Measurements from ENCODE around the gene KCNN3. TPM values are rescaled to one million over a fixed set of nuclear protein-coding genes. Genes with fewer than 3 reads are reported as not detected.

The KCNN3 gene
- total RNA-seq, 2 donors from 2014 or later, result 1.9 to 2.0 TPM

DNA sequence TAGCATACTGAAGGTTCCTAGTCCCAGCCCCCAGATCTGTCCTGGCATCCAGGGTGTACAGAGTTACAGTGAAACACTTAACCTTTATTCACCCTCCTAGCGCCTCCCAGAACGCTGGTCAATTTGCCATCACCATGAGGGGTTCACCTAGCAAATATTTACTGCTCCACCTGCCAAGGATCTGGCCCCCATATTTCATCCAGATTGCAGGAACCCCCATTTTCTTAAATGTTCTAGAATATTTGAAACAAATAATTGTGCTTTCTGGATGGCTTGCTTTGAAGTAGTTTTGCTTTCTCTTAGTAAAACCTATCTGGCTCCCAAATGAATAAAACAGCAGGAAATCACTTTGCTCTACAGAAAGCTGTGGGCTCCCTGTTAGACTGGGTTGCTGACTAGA, 37.7 kb downstream of the KCNN3 start:
- intact Hi-C loops (cut with DNase I), result no loop called here
- no peak for DNase-seq (ENCODE audit: low spot score)

DNA sequence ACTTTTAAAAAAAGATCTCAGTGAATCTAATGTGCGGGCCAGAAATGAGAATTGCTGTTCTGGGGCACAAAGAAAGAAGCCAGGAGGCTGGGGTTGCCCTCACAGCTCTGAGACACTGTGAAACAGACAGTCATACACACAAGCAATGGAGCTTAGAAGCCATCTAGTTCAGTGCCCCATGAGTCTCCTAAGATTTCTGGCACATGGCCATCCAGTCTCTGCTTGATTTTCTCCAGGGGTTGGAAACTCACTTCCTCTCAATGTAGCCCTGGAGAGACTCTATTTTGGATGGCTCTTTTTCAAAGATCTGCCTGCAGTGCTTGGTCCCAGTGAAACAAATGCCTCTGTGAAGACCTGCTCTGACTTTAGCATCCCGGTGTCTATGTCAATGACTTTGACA, 38.6 kb downstream of the KCNN3 start:
- intact Hi-C loops (cut with DNase I), result no loop called here
- no peak for DNase-seq (ENCODE audit: low spot score)

DNA sequence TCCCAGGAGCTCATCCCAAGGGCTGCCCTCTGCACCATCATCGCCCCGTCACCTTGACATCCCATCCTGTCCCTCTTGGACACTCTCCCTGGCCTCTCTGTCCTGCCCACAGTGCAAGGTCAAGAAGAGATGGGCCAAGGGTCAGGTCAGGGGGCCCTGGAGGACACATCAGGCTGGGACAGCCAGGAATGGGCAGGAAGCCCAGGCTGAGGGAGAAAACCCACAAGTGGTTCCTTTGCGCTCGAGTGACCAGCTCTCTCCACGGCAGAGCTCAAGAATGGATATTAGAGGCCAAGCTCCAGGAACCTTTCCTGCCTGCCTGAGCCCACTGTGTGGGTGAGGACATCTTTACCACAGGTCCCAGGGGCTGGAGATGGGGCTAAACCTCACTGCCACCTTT, 41.0 kb downstream of the KCNN3 start:
- intact Hi-C loops (cut with DNase I), result no loop called here
- no peak for DNase-seq (ENCODE audit: low spot score)

DNA sequence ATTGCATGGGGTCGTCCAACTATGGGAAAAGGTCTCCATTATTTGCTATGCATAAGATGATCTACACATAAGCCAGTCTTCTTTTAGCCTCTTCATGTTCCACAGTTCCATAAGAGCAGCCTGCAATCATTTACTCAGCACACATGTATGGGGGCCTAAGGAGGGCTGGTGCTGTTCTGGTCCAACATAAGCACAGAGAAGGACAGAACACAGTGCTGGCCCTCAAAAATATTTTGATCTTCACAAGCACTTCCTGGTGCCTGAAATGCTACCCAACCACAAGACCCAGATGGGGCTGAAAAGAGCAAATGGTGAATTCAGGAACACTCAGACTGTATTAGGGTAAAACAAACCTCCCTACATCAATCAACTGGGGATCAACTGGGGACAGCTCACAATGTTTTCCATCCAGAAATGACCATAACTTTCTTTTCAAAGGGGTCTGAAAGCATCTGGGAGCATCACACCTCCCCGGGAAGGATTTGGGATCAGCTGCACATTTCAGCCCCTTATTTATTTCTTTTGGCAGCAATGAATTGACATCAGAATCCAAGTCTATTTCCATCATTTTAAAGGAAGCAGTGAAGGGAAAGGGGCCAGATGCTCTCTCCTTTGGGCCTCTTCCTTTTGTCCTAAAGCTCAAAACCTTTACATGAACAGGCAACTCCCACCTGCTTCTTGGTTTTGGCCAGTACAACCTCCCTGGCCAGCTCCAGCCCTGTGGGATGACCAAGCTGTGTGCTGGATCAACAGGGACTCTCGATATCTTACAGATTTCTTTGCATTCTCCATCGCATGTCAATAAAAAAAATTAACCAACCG, 45.7 kb downstream of the KCNN3 start:
- DNase-seq (ENCODE audit: low spot score), result no peak
- intact Hi-C loops (cut with DNase I), result no loop called here

DNA sequence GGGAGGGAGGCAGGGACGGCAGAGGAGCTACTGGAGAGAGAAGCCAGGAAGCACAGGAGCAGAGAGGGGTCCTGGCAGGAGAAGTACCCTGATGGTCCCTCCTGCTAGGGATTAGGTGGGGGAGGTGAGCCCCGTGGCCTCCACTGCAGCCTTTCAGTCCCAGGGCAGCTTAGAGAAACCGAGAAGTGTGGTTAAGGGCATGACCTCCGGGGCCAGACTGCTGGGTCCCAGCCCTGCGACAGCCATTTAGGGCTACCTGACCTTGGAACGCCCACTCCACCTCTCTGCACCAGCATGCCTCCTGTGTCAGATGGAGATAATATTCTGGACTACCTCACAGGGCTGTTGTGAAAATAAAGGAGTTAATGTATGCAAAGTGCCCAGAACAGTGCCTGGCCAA, 47.4 kb downstream of the KCNN3 start:
- intact Hi-C loops (cut with DNase I), result no loop called here
- no peak for DNase-seq (ENCODE audit: low spot score)

DNA sequence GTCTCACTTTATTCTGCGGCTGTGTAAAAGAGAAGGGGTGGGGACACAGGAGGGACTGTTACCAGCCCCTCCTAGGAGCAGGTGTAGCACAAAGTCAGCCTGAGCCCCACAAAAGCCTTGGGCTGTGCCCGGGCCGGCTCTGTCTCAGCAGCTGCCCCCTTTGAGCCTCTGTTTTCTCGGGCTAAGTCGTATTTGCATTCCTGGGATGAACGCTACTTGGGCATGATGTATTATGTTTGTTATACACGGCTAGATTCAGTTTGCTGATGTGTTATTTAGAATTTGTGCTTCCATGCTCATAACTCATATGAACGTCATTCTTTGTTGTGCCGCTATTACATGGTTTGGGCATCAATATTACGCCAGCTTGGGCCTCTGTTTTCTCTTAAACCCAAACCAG, 47.8 kb downstream of the KCNN3 start:
- intact Hi-C loops (cut with DNase I), result no loop called here
- DNase-seq (ENCODE audit: low spot score), result no peak

DNA sequence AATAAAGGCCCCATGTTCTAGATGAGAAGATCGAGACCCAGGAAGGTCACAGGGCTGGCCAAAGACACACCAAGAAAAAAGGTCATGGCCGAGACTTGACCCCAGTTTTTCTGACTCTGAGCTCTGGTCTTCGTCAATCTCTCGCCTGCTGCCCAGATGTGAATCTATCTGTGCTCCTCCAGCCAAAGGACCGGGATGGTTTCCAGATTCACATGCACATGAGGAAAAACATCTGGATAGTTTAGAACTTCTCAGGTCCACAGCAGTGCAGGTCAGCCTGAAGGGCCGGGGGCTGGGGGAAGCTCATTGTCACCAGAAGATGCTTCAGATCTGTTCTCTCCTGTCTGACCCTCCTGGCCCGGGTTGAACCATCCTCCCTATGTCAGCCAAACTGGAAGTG, 49.0 kb downstream of the KCNN3 start:
- no peak for DNase-seq (ENCODE audit: low spot score)
- intact Hi-C loops (cut with DNase I), result no loop called here

DNA sequence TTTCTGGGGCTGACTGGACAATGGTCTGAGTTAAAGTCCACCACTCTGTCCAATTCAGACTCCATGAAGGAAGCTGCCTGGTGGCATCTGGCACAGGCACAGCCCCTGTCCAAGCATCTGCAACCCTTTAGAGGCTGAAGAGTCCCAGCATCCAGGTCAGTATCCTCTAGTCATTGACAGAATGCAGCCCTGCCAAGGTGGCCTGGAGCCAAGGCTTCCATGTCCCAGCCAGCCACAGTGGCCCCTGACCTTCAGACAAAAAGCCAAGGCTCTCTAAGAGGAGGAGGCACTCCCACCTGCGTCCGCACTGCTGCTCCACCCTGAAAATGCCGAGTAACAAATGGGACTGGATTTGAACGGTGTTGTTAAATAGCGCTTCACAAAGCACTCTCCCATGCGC, 49.4 kb downstream of the KCNN3 start:
- DNase-seq (ENCODE audit: low spot score), result no peak
- intact Hi-C loops (cut with DNase I), result no loop called here

DNA sequence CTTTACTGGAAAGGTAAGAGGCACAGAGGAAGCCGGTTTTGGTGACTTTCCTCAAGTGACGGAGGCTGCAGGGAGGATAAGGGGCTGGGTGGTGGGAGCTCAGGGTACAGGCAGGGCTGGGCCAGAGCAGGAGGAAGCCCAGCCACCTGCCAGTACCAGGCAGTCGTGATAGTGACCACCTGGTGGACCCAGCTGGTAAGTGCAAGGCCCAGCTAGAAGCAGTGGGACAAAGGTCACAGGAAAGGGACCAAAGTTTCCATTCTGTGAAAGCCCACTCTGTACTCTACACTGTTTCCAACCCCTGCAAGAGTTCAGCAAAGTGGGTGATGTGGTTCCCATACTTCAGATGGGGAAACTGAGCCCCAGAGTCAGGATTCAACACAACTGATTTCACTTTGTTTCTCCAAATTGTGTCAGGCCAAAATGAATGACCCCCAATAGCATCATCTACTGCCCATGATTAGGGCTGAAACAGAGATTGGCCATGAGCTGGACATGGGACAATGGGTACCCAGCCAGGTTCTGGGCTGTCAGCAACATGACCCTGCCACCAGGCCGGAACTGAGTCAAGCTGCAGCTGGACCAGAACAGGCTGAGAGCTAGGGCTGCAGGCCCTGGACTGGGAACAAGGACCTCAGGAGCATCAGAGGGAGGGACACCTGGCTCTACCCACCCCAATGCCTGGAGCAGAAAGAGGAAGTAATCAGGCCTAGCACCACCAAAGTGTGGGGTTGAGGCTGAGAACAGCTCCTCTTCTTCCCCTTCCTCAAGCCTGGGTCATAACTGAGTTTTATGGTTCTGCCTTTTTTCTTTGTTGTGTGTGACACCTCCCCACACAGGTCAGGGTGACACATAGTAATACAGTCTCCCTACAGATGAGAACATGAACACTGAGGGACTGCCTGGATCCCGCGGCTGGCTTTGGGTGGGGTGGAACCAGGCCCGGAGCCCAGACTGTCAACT, 50.2 kb downstream of the KCNN3 start:
- DNase-seq (ENCODE audit: low spot score), result no peak
- intact Hi-C loops (cut with DNase I), result no loop called here

DNA sequence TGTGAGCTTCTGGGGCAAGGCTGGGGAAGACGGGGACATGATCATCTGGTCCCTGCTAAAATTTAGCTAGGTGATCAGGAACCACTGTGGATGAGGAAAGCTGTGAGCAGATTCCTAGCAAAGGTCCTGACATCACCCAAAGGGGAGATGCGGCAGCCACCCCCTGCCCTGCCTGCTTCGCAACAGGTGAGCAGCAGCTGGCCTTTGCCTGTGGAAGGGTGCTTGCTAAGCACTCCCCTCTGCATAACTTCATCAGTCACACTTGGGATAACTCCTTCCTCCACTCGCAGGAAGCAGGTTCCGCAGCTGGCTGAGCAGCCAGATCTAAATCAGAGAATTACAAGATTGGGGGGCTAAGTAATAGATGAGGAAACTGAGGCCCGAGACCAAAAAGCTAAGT, 51.2 kb downstream of the KCNN3 start:
- intact Hi-C loops (cut with DNase I), result no loop called here
- DNase-seq (ENCODE audit: low spot score), result no peak

DNA sequence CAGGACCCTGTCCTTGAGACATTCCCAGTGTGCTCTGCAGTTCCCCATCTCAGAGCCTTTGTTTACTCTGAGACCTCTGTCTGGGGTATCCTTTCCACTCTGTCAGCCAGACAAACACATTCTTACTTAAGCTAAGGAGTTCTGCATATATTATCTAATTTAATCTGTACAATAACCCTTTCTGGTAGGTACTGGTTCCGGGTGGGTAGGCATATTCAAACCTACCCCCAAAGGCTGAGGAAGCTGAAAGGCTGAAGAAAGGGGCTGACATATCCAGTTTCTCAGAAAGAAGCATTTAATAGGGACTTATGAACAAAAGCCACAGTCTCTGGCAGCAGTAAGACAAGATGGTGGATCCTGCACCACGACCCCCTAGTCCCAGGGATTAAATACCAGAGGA, 53.1 kb downstream of the KCNN3 start:
- intact Hi-C loops (cut with DNase I), result no loop called here
- DNase-seq (ENCODE audit: low spot score), result no peak

DNA sequence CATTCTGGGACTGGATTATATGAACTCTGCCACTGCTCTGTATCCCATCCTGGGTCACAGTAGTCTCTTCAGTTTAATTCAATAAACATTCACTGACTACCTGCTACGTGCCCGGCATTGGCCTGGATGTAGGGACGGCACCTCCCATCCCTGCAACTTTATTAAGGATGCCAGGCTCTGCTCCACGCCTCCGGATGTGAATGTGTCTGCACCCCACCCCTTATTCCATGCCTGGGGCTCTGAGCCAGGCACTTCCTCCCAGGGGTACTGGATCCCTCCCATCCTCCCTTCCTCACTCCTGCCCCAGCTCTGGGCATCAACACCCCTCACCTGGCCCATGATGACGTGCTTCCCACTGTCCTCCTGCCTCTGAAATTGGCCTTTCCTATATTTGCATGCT, 53.7 kb downstream of the KCNN3 start:
- no peak for DNase-seq (ENCODE audit: low spot score)
- intact Hi-C loops (cut with DNase I), result no loop called here

DNA sequence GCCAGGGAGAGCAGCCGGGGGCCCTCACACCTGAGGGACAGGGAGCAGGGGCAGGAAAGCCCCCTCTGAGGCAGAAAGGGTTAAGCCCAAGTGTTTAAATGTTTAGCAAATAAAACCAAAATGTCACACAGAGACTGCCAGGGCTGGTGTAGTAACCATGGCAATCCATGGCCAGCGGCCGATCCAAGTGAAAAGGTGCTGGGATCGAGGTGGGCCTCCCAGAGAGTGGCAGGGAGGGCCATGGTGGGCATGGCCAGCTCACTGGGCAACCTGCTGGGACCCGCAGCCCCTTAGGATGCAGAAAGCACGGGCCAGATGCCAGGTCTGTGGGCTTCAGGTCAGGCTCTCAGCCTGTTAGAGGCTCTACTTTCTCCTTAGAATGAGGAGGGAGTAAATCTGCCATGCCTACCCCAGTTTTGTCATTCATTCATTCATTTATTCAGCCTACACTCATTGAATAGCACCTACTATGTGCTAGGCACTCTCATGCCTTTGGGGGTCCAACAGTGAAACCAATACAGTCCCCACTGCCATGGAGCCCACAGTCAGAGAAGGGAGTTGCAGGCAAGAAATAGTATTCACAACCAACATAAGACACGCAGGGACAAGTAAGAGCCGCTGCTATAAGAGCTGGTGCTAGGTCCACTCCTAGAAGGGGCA, 56.1 kb downstream of the KCNN3 start:
- DNase-seq (ENCODE audit: low spot score), result no peak
- intact Hi-C loops (cut with DNase I), result no loop called here

DNA sequence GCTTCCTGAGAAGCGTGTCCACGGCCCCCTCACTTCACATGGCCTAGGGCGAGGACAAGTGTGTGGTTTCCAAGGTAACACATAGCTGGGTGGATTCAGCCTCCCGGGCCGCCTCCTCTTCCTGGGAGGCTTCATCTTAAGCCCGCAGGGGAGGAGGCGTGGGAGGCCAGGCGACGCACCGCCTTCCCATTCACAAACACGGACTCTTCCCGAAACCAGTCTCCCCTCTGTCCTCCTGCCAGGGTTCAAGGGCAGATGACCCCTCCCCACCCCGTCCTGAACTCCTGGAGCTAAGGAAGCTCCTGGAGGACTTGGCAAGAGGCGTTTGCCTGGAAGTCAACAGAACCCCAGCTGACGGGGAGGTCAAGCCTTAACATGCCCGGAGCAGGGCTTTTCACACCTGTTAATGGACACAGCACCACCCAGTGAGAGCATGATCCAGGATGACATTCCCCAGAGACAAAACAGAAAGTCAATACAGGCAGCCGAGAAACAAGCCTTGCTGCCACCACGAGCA, 56.7 kb downstream of the KCNN3 start:
- intact Hi-C loops (cut with DNase I), result no loop called here
- DNase-seq (ENCODE audit: low spot score), result no peak

DNA sequence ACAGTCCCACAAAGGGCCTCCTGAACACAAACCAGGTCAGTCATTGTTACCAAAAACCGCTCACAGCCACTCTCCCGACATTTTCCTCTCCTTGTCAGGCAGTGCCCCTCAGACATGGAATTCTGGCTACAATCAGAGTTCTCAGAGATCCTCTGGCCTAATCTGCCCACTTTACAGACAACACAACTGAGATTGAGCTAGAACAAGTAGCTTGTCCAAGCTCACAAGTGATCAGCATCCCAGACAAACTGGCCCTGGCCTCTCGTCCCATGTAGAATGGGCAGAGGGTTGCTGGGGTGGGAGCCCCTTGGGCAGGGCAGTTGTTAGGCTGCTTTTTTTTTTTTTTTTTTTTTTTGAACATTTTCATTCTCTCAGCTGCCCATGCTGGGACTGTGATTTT, 57.2 kb downstream of the KCNN3 start:
- no peak for DNase-seq (ENCODE audit: low spot score)
- intact Hi-C loops (cut with DNase I), result no loop called here

DNA sequence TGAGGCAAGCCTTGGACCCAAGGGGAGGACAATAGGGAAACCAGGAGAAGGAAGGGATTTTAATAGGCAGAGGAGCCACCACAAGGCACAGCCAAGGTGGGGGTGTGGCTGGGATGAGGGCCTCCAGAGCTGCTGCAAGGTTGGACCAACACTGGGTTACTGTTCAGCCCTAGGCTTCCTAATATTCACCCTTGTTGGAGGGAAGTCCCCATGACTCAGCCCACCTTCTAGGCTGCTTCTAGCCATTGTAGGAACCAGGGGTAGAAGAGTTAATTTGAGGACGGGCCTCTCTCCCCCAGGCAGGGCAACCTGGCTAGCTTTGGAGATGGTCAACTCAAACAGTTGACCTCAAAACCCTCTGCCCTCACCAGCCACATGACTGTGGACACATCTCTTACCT, 59.5 kb downstream of the KCNN3 start:
- DNase-seq (ENCODE audit: low spot score), result no peak
- intact Hi-C loops (cut with DNase I), result no loop called here

DNA sequence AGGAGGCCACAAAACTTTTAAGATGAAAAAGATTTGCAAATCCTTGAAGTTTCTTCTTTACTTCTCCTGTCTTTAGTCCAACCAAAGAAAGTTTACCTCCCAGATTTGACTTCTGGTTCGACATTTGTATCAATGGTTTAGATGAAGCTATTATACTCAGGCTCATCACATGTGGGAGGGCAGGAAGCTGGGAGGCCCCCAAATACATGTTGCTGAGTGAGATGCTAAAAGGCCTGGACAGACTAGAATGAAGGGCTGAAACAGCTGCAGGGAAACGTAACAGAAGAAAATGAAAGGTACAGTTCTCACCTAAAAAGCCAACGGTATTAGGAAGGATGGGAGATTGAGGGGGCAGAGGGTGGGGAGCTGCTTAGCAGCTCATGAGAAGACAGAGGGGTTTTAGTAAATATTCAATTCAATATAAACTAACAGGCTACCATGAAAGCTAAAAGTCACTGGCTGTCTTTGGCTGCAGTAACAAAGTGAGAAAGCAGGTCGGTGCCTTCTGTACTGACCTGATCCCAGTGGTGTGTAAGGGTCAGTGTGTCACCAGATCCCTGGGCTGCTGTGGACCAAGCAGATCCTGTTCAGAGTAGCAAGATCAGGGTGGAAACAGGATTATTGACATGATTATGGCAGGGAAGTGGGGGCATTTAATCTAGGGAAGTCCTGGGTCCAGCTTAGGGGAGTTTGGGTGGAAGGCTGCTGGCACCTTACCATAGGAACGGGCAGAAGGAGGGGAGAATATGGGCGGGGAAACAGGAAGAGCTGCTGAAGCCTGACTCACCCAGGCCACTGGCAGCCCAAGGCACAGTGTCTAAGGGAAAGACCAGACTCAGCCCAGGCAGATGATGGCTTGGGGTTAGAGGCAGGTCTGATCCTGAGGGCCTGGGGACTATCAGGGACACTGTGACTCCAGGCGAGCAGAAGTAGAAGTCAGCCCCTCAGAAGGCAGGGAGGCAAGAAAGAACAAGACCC, 60.4 kb downstream of the KCNN3 start:
- DNase-seq (ENCODE audit: low spot score), result no peak
- intact Hi-C loops (cut with DNase I), result no loop called here

DNA sequence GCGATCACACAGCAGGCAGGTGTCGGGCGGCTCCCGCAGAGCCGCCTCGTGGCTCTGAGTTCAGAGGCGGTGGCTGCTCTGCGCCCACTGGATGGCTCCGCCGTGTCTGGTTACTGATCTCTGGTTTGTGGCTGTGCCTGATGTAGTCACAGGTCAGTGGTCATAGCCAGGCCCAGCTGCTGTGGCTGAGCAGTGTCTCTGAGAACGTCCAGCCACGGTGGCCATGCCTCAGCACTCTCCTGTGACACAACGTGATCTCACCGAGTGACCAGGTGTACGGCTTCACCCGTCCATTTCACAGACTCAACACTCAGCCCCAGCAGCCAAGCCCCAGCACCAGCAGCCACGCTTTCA, 61.2 kb downstream of the KCNN3 start:
- intact Hi-C loops (cut with DNase I), result no loop called here
- no peak for DNase-seq (ENCODE audit: low spot score)
